ENCODE data around the gene ORC1. TPM values are rescaled to one million over a fixed set of nuclear protein-coding genes. Genes with fewer than 3 reads are reported as not detected.

Gene ORC1
- total RNA-seq, 1 donor from 2014 or later, result 0.43 TPM

DNA sequence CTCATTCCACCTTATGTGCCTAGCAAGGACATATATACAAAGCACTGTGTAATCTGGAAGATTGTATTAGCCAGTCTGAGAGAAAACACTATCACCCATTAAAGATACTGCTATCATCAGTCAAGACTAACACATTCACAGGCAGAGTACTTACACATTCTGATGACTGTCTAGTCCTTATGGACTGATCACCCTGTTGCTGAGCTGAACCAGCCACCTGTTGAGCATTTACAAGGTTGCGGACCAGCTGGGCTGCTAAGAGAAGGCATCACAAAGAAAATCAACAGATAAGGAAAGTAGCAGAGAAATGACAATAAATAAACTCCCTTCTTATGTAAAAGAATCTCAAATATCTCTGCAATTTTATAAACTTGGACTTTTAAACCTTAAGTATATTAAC, 31.0 kb upstream of the ORC1 start:
- Histone ChIP-seq H3K4me1 (no peaks in the 10 kb centered on the region), H3K9me3 (no peaks in the 10 kb centered on the region), H3K4me3 (no peak overlapping the region), H3K36me3 (peaks cover 86% of the 10 kb centered on the region), H3K27me3 (no peaks in the 10 kb centered on the region), H3K27ac (no peak overlapping the region)
- ATAC-seq (no peak), DNase-seq (no peak)
- no peak for TF ChIP-seq CTCF (IDR thresholded peaks at IDR 0.05)
- intact Hi-C loops (cut with DNase I), result no loop called here

DNA sequence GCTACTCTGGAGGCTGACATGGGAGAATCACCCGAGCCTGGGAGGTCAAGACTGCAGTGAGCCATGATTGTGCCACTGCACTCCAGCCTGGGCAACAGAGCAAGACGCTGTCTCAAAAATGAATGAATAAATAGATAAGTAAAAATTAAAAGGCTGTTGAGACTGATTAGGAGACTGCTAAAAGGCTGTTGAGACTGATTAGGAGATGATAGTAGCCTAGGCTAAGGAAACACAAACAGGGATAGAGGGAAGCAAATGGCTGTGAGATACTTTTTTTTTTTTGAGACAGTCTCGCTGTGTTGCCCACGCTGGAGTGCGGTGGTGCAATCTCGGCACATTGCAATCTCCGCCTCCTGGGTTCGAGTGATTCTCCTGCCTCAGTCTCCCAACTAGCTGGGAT, 28.6 kb upstream of the ORC1 start:
- ATAC-seq (no peak), DNase-seq (no peak)
- no peak for TF ChIP-seq CTCF (IDR thresholded peaks at IDR 0.05)
- H3K9me3 ChIP-seq, result no peaks in the 10 kb centered on the region
- H3K4me3 ChIP-seq, result no peak overlapping the region
- H3K36me3 ChIP-seq, result peaks cover 75% of the 10 kb centered on the region
- H3K27me3 ChIP-seq, result no peaks in the 10 kb centered on the region
- H3K27ac ChIP-seq, result no peak overlapping the region
- no peaks in the 10 kb centered on the region for H3K4me1 ChIP-seq
- intact Hi-C loops (cut with DNase I), result no loop called here

- H3K4me1 ChIP-seq, result no peaks in the 10 kb centered on the region
- no peak for ATAC-seq
- H3K27ac ChIP-seq, result no peak overlapping the region
- no peak for DNase-seq
- H3K27me3 ChIP-seq, result no peaks in the 10 kb centered on the region
- TF ChIP-seq CTCF (IDR thresholded peaks at IDR 0.05), result no peak
- no peaks in the 10 kb centered on the region for H3K9me3 ChIP-seq
- H3K4me3 ChIP-seq, result no peak overlapping the region
- intact Hi-C loops (cut with DNase I), result no loop called here
- peaks cover 43% of the 10 kb centered on the region for H3K36me3 ChIP-seq
Observed at GRCh38 chr1:52427152-52427551, 22.9 kb upstream of the ORC1 start.

DNA sequence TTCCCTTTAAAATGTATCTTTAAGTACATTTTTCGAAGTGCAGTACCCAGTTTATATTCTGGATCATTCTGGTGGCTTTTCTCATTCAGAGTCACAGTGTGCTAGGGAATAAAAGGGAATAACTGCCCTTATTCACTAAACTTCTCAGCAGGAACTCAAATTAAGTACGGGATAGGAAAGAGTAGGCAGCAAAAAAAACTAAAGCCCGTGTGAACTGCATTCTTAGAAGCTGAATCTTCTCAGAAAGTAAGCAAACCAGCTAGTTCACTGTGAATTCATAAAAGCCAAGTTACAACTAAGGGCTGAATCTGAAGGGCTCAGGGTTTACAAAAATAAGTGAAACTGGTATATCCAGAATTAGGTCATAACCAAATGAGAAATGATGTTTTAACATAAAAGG, 22.1 kb upstream of the ORC1 start:
- DNase-seq, result no peak
- Histone ChIP-seq H3K4me1 (no peaks in the 10 kb centered on the region), H3K9me3 (no peaks in the 10 kb centered on the region), H3K36me3 (peaks cover 43% of the 10 kb centered on the region), H3K4me3 (no peak overlapping the region), H3K27me3 (no peaks in the 10 kb centered on the region), H3K27ac (no peak overlapping the region)
- TF ChIP-seq CTCF (IDR thresholded peaks at IDR 0.05), result no peak
- ATAC-seq, result no peak
- intact Hi-C loops (cut with DNase I), result no loop called here

DNA sequence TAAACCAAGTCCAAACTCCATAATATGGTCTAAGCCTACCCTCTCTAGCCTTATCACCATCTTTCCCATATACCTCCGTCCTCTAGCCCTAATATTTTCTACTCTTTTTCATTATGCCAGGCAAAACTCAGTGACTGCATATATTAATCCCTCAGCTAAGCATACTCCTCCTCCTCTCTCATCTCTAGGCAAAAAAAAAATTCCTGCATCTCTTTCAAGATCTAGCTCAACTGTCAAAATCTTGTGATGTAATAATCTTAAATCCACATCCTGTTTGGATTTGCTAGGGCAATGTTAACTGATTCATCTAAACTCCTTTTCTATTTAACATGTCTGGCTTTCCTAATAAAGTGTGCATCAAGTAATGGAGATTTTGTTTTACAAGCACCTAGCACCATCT, 20.6 kb upstream of the ORC1 start:
- Histone ChIP-seq H3K4me1 (no peaks in the 10 kb centered on the region), H3K36me3 (peaks cover 45% of the 10 kb centered on the region), H3K27ac (no peak overlapping the region), H3K4me3 (no peak overlapping the region), H3K27me3 (no peaks in the 10 kb centered on the region), H3K9me3 (no peaks in the 10 kb centered on the region)
- no peak for TF ChIP-seq CTCF (IDR thresholded peaks at IDR 0.05)
- ATAC-seq (no peak), DNase-seq (no peak)
- intact Hi-C loops (cut with DNase I), result no loop called here

DNA sequence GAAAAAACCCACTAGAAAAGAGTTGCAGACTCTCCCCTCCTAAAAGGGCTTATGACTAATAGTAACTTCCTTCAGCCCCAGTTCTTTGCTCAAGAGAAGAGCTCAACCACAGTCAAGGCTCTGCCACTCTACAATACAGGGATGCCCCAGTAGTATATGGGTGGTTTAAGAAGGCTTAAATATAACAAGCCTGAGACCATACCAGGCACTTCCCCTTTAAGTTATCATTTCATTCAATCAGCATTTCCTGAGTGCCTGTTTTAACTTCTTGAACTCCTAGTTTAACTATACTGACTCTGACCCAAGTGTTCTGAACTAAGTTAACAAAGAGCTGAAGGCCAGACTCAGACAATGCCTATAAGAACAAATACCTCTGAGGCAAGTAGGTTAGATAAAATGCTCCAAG, 20.0 kb upstream of the ORC1 start:
- H3K4me1 ChIP-seq, result no peaks in the 10 kb centered on the region
- no peaks in the 10 kb centered on the region for H3K9me3 ChIP-seq
- no peaks in the 10 kb centered on the region for H3K27me3 ChIP-seq
- H3K36me3 ChIP-seq, result peaks cover 50% of the 10 kb centered on the region
- intact Hi-C loops (cut with DNase I), result no loop called here
- H3K4me3 ChIP-seq, result no peak overlapping the region
- peak overlapping the region; percentile 31 for H3K27ac ChIP-seq
- ATAC-seq, result peak; percentile 43
- DNase-seq, result no peak
- no peak for TF ChIP-seq CTCF (IDR thresholded peaks at IDR 0.05)
